ENCODE results near the gene MED29.

- TF ChIP-seq YY1 (IDR thresholded peaks at IDR 0.05; ENCODE audit: insufficient read depth, insufficient read length) = no peak
- no peak for TF ChIP-seq ZNF274 (IDR thresholded peaks at IDR 0.05; ENCODE audit: low read depth, low read length)
- TF ChIP-seq SUZ12 (IDR thresholded peaks at IDR 0.05; ENCODE audit: extremely low read depth, insufficient read depth, insufficient read length) = no peak
Observed at GRCh38 chr19:39430675-39431593, 39.8 kb downstream of the MED29 start.
